Caki2 (cell line): Measurements from ENCODE around the gene OR2AG2. TPM values are rescaled to one million over a fixed set of nuclear protein-coding genes. Genes with fewer than 3 reads are reported as not detected.
"Not testable (repeated sequence)": the region's sequence is repeated elsewhere in the genome, so short reads cannot be mapped to it uniquely, and the experiment has no call there.

Experiments used
- DNase-seq: peaks from one replicate; pipeline ENCODE4 v3.0.0-alpha.2; 2015; ENCODE audit warnings: low read depth
- in situ Hi-C: cut with HindIII; loops from 2 replicates; pipeline ENCODE4 v1.10.0; 2016; ENCODE audit warnings: low sequenced_read_pairs, low pct_unique_long_range_greater_than_20kb, mixed read lengths
- total RNA-seq: library from RNA; depleted of rRNA; stranded (reverse); fragments of >200 nt; shearing (Covaris generic); gene quantifications from 2 replicates; pipeline ENCODE4 v1.2.3, GENCODE V29; 2014; ENCODE audit warnings: low replicate concordance; rRNA removed

Gene OR2AG2
- total RNA-seq = not detected in 2 replicates

DNA sequence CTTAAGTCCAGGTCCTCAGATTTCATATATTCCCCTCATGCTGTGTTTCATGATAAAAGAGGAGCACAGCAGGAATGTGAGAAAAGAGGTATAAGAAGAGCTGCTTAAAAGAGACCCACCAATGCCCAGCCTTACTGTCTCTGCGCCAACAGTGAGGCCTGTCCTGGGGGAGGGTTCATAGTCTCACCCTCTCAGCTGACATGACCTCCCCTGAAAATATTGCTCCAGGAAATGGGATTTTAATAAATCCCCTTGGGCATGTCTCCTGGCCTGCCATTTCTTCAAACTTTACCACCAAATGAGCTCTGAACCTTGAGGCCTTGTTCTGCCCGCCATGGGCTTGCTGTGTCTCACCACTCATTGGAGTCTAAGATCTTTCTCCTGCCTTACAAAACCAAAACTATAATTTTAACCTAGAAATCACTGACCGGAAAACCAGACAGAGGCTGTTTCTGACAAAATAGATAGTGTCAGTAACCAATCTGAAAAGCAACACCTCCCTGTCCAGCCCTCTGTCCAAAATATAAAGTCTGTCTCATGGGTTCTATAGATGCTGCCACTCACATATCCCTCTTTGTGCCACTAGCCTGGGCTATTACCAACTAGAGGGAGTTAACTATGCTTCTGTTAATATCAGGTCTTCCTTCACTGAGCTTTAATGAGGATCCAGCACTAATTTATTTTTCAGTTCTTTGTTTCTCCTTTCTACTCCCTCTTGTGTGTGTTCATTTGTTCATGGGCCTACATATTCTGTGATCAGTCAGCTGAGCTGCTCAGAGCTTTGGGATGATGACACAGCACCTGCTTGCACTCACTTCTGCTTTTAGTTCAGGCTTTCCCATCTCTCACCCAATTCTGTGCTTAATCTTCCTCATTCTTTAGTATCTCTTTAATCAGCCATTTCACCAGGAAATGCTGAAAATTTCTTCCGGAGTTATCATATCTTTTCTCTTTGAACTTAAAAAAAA is at the start of gene OR2AG2:
Gene OR2AG2 (minus strand): TSS at position 51 of the 968 bp plus-strand sequence. CDS start 3,019 bp downstream, outside the sequence.
- in situ Hi-C loops = no loop called here
- no peak for DNase-seq

DNA sequence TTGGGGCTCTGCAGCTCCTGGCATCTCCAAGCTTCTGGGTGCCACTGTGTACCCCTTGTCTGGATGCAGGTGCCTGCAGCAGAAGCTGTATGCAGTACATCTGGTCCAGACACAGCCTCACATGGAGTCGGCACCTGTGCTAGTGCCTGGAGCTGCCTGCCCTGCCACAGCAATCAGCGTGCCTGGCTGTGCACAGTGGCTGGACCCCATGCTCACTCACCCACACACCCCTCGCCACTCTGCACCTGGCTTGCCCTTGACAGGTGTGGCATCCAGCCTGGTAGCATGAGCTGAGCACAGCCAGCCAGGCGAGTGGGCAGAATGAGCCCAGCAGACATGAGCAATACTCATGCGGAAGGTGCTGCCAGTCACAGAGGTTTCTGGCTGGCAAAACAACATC is 47.2 kb upstream of the OR2AG2 start:
- in situ Hi-C loops = no loop called here
- DNase-seq = no peak

DNA sequence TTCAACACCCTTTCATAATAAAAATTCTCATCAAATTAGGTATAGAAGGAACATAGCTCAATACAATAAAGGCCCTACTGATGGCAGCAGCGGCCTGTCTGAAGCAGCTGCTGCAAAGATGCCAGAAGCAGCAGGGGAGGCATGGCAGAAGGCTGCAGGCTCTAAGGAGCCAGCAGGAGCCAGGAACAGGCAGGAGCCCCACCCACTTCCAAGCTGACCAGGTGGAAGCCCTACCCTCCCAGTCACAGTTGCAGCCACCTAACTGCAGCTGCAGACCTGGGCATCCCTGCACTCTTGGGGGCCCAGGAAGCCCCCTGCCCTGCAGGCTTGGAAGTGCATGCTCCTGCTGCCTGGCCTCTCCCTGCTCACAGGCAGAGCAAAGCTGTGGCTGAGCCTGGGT is 45.9 kb upstream of the OR2AG2 start:
- DNase-seq = no peak
- in situ Hi-C loops = no loop called here

GRCh38 chr11:6813656-6814055 is 41.9 kb upstream of the OR2AG2 start:
- DNase-seq = no peak
- in situ Hi-C loops = no loop called here

DNA sequence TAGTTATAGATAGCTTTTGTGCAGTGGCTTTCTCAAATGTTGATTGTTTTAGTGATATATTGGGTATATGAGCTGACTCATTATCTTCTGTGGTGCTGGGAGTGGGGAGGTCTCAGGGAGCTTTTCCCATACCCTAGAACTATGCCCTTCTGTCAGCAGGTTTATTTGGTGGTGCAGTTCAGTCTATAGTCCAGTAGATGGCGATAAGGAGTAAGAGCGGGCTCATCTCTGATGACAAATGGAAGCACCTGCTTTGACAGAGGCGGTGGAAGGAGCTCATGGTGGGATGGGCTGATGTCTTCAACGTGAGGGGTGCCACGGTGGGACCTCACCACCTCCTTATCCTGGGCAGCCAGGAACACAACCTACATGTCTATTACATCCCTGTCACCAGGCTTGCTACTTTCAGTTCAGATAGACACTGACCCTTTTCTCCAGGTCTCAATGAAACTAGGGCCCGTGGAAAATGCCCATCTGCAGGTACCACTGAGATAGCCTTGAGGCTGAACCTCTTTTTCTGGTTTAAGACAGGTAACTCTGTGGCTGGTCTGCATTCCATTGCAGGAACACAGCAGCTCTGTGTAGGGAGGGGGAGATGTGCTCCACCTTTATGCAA is 40.7 kb upstream of the OR2AG2 start:
- in situ Hi-C loops = no loop called here
- peak; percentile 36 for DNase-seq

- not testable (repeated sequence) for DNase-seq
These were observed 29.3 kb upstream of the OR2AG2 start for GRCh38 chr11:6801075-6801474.

DNA sequence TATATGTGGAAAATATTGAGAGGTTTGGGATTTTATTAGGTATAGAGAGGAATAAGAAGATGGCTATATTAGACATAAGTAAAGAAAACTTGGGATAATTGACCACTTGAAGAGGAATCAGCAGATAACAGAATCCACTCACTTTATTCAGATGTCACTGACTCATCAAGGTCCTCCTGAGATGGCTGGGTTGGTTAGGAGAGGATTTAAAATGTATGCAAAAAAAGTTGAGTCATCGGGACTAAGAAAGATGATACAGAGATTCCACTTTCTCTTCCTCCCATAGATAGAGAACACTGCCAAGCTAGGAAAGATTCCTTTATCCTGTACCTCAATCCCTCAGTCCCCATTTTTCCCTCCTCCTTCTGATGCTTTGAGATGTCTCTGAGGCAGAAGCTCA is 27.6 kb upstream of the OR2AG2 start, which contains the start of gene OR6A2:
Gene OR6A2 (minus strand): TSS at position 288 of the 400 bp plus-strand sequence. CDS start 3,981 bp downstream, outside the sequence.
- in situ Hi-C loops = no loop called here
- no peak for DNase-seq

More at GRCh38 chr11:6801075-6801474, 29.3 kb upstream of the OR2AG2 start:
- in situ Hi-C loops = not testable (repeated sequence)

GRCh38 chr11:6794639-6795038 is 22.9 kb upstream of the OR2AG2 start:
- DNase-seq = no peak

GRCh38 chr11:6790546-6790945 is 18.8 kb upstream of the OR2AG2 start:
- in situ Hi-C loops = no loop called here
- no peak for DNase-seq

More at GRCh38 chr11:6794639-6795038, 22.9 kb upstream of the OR2AG2 start:
- in situ Hi-C loops = no loop called here

DNA sequence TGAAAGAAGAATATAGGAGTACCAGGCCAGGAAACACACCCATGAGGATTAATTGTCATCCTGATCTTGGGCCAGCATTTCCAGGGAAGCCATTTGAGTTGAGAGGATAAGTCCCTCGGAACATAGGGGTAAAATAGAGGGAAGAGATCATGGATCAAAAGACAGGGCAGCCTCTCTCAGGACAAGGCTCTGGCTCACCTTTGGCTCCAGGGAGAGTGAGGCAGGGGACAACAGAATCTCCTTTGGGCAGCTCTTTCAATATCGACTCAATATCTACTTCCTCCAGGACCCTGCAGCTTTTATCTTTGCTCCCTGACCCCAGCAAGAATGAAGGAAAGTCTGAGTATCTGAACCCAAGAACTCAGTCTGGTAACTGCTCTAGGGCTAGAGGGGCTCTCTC is 10.9 kb upstream of the OR2AG2 start, which contains the start of gene OR2AG1:
Gene OR2AG1 (plus strand): TSS at position 301 of the 400 bp plus-strand sequence. CDS start 2,018 bp downstream, outside the sequence.
- in situ Hi-C loops = no loop called here
- no peak for DNase-seq

GRCh38 chr11:6780829-6781228 is 9.1 kb upstream of the OR2AG2 start:
- no peak for DNase-seq
- in situ Hi-C loops = no loop called here

DNA sequence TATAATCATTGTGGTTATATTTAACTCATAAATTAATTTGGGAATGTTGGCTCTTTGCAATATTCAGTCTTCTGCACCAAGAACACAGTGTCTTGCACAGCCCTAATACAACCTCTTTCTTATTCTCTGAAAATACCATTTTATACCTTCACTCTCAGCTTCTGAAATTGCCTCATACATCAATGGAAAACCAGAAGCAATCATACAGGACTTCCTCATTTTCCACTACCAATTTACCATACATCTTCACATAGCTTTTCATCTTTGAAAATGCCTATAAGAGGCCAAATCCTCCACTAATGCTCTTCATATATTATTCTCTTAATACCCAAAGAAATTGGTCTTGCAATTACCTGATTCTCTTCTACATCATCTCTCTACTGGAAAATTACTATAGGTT is 6.7 kb upstream of the OR2AG2 start:
- in situ Hi-C loops = no loop called here

DNA sequence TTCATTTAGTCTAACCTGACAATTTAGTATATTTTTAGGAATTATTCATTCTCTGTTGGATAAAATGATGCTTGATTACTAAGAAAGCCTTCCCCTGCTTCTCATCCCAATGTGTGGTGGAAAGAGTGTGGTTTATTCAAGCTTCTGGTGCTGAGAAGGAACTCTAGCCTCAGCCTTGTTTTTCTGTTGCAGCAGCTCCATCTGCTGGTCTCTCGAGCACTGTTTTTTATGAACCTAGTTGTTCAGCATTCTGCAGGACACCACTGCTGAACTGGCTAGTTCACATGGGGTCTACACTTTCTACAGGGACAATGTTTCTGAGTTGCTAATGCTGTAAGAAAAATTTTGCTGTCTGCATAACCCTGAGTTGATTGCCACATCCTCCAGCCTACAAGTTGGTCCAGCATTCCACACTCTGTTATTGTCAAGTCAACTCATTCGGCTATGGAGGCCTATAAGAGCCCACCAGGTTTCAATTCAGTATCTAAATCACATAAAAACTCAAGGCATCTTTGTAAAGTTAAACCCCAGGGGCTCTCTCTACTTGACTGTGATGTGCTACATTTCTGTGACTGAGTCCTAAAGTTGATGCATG is 14.3 kb downstream of the OR2AG2 start:
- in situ Hi-C loops = no loop called here
- peak; percentile 9 for DNase-seq

More for the DNA sequence above, 6.7 kb upstream of the OR2AG2 start:
- DNase-seq = no peak

- no peak for DNase-seq
- in situ Hi-C loops = no loop called here
These were observed 15.8 kb downstream of the OR2AG2 start for GRCh38 chr11:6755953-6756347.

GRCh38 chr11:6755303-6755952 is 16.3 kb downstream of the OR2AG2 start:
- peak; percentile 7 for DNase-seq
- in situ Hi-C loops = no loop called here

GRCh38 chr11:6747097-6747668 is 24.6 kb downstream of the OR2AG2 start:
- in situ Hi-C loops = no loop called here
- no peak for DNase-seq

- no peak for DNase-seq
- in situ Hi-C loops = no loop called here
These were observed 25.1 kb downstream of the OR2AG2 start for GRCh38 chr11:6746626-6747025.

DNA sequence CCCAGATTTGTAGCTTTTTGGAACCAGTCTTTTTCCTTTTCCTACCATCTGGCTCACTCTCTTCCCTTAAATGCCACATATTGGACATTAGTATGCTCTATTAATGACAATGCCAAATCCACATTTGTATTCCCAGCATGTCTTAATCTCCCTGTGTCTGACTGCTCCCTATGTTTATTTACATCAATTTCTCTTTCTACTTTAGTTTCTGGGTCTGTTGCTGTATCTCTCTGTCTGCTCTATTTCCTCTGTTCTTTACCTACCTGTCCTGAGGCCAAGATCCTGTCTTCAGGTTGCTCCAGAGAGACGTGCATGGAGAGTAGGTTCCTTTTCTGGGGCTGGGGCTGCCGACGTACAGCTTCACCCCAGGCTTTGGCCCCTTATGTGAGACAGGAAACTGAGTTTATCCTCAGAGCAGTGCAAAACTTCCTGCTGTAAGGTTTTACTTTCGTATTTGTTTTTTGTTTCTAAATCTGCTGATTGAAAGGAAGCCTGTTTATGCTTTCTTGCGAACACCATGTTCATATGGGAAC is 25.6 kb downstream of the OR2AG2 start:
- in situ Hi-C loops = no loop called here

More for the DNA sequence above, 25.6 kb downstream of the OR2AG2 start:
- no peak for DNase-seq
